Stimulated activated CD4-positive, alpha-beta T cell treated with anti-CD3 and anti-CD28 coated beads, TNF-alpha, amount 100 ng/mL, for 1 hour (primary cell): ENCODE results near the gene MTMR11.

Source experiments
- DNase-seq, 3 donors: peaks; one replicate each; pipeline ENCODE4 v3.0.0-alpha.2; 2020; ENCODE audit warnings: low read depth in 3 of 3, low spot score in 1 of 3

MTMR11 gene

GRCh38 chr1:149936992-149937705 lies 470 bp upstream of the MTMR11 start:
- DNase-seq: no peak

- DNase-seq: no peak
These were observed 2.3 kb downstream of the MTMR11 start for GRCh38 chr1:149934356-149934755.

- DNase-seq: no peak
These were observed 3.5 kb downstream of the MTMR11 start for GRCh38 chr1:149933208-149933607.

- DNase-seq: no peak
These were observed 4.2 kb downstream of the MTMR11 start for GRCh38 chr1:149932474-149932873.

- no peak for DNase-seq
These were observed 5.4 kb downstream of the MTMR11 start for GRCh38 chr1:149931212-149931790.

- no peak for DNase-seq
These were observed 6.8 kb downstream of the MTMR11 start for GRCh38 chr1:149929856-149930255.

- no peak for DNase-seq
These were observed 8.3 kb downstream of the MTMR11 start for GRCh38 chr1:149928401-149928724.

- peak; percentile 84 to 92 (median 88) for DNase-seq
These were observed 8.9 kb downstream of the MTMR11 start, which contains the start of gene SF3B4 for GRCh38 chr1:149927563-149928400. SF3B4 (minus strand) TSS chr1:149927803; CDS start chr1:149927759, 44 bp downstream.

GRCh38 chr1:149927056-149927562 lies 9.6 kb downstream of the MTMR11 start:
- no peak for DNase-seq

- DNase-seq: no peak
These were observed 10.4 kb downstream of the MTMR11 start for GRCh38 chr1:149926296-149926695.

GRCh38 chr1:149925751-149926150 lies 10.9 kb downstream of the MTMR11 start:
- DNase-seq: no peak

- no peak for DNase-seq
These were observed 11.3 kb downstream of the MTMR11 start for GRCh38 chr1:149925345-149925744.

GRCh38 chr1:149923626-149924025 lies 13.1 kb downstream of the MTMR11 start:
- DNase-seq: no peak

- peak in 1 of 3 donors; percentile 32 for DNase-seq
These were observed 19.0 kb downstream of the MTMR11 start, which contains the start of gene SV2A for GRCh38 chr1:149917571-149918144. SV2A (minus strand) TSS chr1:149917844; CDS start chr1:149913840, 4,004 bp downstream.

GRCh38 chr1:149916898-149917252 lies 19.8 kb downstream of the MTMR11 start:
- no peak for DNase-seq

GRCh38 chr1:149916193-149916897 lies 20.3 kb downstream of the MTMR11 start:
- no peak for DNase-seq

GRCh38 chr1:149915429-149916192 lies 21.1 kb downstream of the MTMR11 start:
- no peak for DNase-seq

GRCh38 chr1:149914545-149914944 lies 22.1 kb downstream of the MTMR11 start:
- DNase-seq: no peak

- DNase-seq: no peak
These were observed 30.1 kb downstream of the MTMR11 start for GRCh38 chr1:149906570-149907075.
